ENCODE data around the gene CCR5AS.
A peak's percentile ranks its signal among the peaks of the same experiment; 100 is the strongest.

The CCR5AS gene

GRCh38 chr3:46395210-46395661 is 11.6 kb downstream of the CCR5AS start:
- Histone ChIP-seq H3K4me2 (no peak overlapping the region), H3K4me1 (ENCODE audit: insufficient read depth) (peaks cover 11% of the 10 kb centered on the region; the same call in 1 of the 2 replicates), H3K4me3 (no peak overlapping the region), H2AFZ (0 out of 2 replicates have a peak overlapping the region, but pooled peaks have one; percentile 39), H3F3A (replicated peaks; ENCODE audit: low read depth) (no peaks in the 10 kb centered on the region), H3K27me3 (ENCODE audit: insufficient read depth) (no peaks in the 10 kb centered on the region), H3K36me3 (ENCODE audit: insufficient read depth) (no peaks in the 10 kb centered on the region), H4K20me1 (replicated peaks; ENCODE audit: insufficient read depth) (no peaks in the 10 kb centered on the region), H3K79me2 (replicated peaks; ENCODE audit: insufficient read depth) (no peaks in the 10 kb centered on the region), H3K9me2 (ENCODE audit: insufficient read depth) (peaks cover 27% of the 10 kb centered on the region; the same call in 1 of the 2 replicates), H3K27ac (ENCODE audit: low read depth) (no peak overlapping the region)
- ATAC-seq = peak; percentile 74
- peaks cover 11% of the 10 kb centered on the region for H3K27me3 Mint-ChIP-seq (ENCODE audit: insufficient read depth, low read depth, poor library complexity)
- H3K36me3 Mint-ChIP-seq (ENCODE audit: low read depth) = no peaks in the 10 kb centered on the region
- no peak overlapping the region for H3K4me3 Mint-ChIP-seq
- H3K27ac Mint-ChIP-seq = no peak overlapping the region
- peak; percentile 31 for DNase-seq (ENCODE audit: low spot score)
- no peaks in the 10 kb centered on the region for H3K9me3 Mint-ChIP-seq
- peak; percentile 40 to 57 for TF ChIP-seq CTCF (conservative IDR thresholded peaks at IDR 0.05; ENCODE audit: low read depth in 2 of 2)
- TF ChIP-seq NANOG (IDR thresholded peaks at IDR 0.05; ENCODE audit: borderline replicate concordance) = no peak
- H3K4me1 Mint-ChIP-seq = peaks cover 19% of the 10 kb centered on the region

GRCh38 chr3:46393554-46394434 is 13.1 kb downstream of the CCR5AS start:
- Mint-ChIP-seq H3K4me3 (no peak overlapping the region; the same call in 2 of the 3 replicates), H3K27me3 (ENCODE audit: insufficient read depth, low read depth, poor library complexity) (peaks cover 11% of the 10 kb centered on the region), H3K4me1 (peaks cover 19% of the 10 kb centered on the region), H3K27ac (0 out of 2 replicates have a peak overlapping the region, but pooled peaks have one; percentile 5), H3K36me3 (ENCODE audit: low read depth) (no peaks in the 10 kb centered on the region), H3K9me3 (no peaks in the 10 kb centered on the region)
- peak; percentile 54 for ATAC-seq
- no peaks in the 10 kb centered on the region for H4K20me1 ChIP-seq (replicated peaks; ENCODE audit: insufficient read depth)
- H3K4me1 ChIP-seq (ENCODE audit: insufficient read depth) = peaks cover 11% of the 10 kb centered on the region; the same call in 1 of the 2 replicates
- no peaks in the 10 kb centered on the region for H3K79me2 ChIP-seq (replicated peaks; ENCODE audit: insufficient read depth)
- H3K27ac ChIP-seq (ENCODE audit: low read depth) = no peak overlapping the region
- no peak overlapping the region for H3K4me3 ChIP-seq
- H3K9me2 ChIP-seq (ENCODE audit: insufficient read depth) = peaks cover 31% of the 10 kb centered on the region; the same call in 1 of the 2 replicates
- 0 out of 2 replicates have a peak overlapping the region, but pooled peaks have one; percentile 5 for H2AFZ ChIP-seq
- H3F3A ChIP-seq (replicated peaks; ENCODE audit: low read depth) = no peaks in the 10 kb centered on the region
- TF ChIP-seq EZH2phosphoT487 (IDR thresholded peaks at IDR 0.05; ENCODE audit: unreplicated experiment) (no peak), ZNF331 (CRISPR knock-in tag; IDR thresholded peaks at IDR 0.05; ENCODE audit: low read depth) (no peak), CREB1 (CRISPR knock-in tag; IDR thresholded peaks at IDR 0.05; ENCODE audit: low read depth) (no peak), NANOG (IDR thresholded peaks at IDR 0.05; ENCODE audit: borderline replicate concordance) (no peak)
- H3K36me3 ChIP-seq (ENCODE audit: insufficient read depth) = no peaks in the 10 kb centered on the region
- no peak overlapping the region for H3K4me2 ChIP-seq
- H3K27me3 ChIP-seq (ENCODE audit: insufficient read depth) = no peaks in the 10 kb centered on the region
- DNase-seq (ENCODE audit: low spot score) = peak; percentile 32

- H3K4me1 ChIP-seq (ENCODE audit: insufficient read depth) = peaks cover 11% of the 10 kb centered on the region; the same call in 1 of the 2 replicates
- no peaks in the 10 kb centered on the region for H3F3A ChIP-seq (replicated peaks; ENCODE audit: low read depth)
- Mint-ChIP-seq H3K27me3 (ENCODE audit: insufficient read depth, low read depth, poor library complexity) (peaks cover 11% of the 10 kb centered on the region), H3K27ac (no peak overlapping the region), H3K4me1 (peaks cover 19% of the 10 kb centered on the region), H3K4me3 (no peak overlapping the region), H3K36me3 (ENCODE audit: low read depth) (no peaks in the 10 kb centered on the region), H3K9me3 (no peaks in the 10 kb centered on the region)
- H3K27ac ChIP-seq (ENCODE audit: low read depth) = no peak overlapping the region
- no peak overlapping the region for H3K4me3 ChIP-seq
- no peaks in the 10 kb centered on the region for H3K36me3 ChIP-seq (ENCODE audit: insufficient read depth)
- no peak overlapping the region for H3K4me2 ChIP-seq
- H2AFZ ChIP-seq = no peak overlapping the region
- peaks cover 31% of the 10 kb centered on the region; the same call in 1 of the 2 replicates for H3K9me2 ChIP-seq (ENCODE audit: insufficient read depth)
- DNase-seq (ENCODE audit: low spot score) = no peak
- H4K20me1 ChIP-seq (replicated peaks; ENCODE audit: insufficient read depth) = no peaks in the 10 kb centered on the region
- ATAC-seq = no peak
- no peaks in the 10 kb centered on the region for H3K79me2 ChIP-seq (replicated peaks; ENCODE audit: insufficient read depth)
- no peaks in the 10 kb centered on the region for H3K27me3 ChIP-seq (ENCODE audit: insufficient read depth)
- TF ChIP-seq CTCF (conservative IDR thresholded peaks at IDR 0.05; ENCODE audit: low read depth in 2 of 2) (no peak), ZNF331 (CRISPR knock-in tag; IDR thresholded peaks at IDR 0.05; ENCODE audit: low read depth) (no peak), NANOG (IDR thresholded peaks at IDR 0.05; ENCODE audit: borderline replicate concordance) (no peak), JUNB (IDR thresholded peaks at IDR 0.05; ENCODE audit: unreplicated experiment) (no peak), CREB1 (CRISPR knock-in tag; IDR thresholded peaks at IDR 0.05; ENCODE audit: low read depth) (no peak), ETS1 (IDR thresholded peaks at IDR 0.05) (no peak), EZH2phosphoT487 (IDR thresholded peaks at IDR 0.05; ENCODE audit: unreplicated experiment) (no peak), POLR2AphosphoS5 (IDR thresholded peaks at IDR 0.05; ENCODE audit: low read depth) (no peak)
Observed at GRCh38 chr3:46393011-46393410, 13.9 kb downstream of the CCR5AS start.

Measured in GM23338 (cell line).